GM12892 (cell line): Measurements from ENCODE around the gene RTP1.

Experiments
- POLR2A ChIP-seq: IDR thresholded peaks from 2 replicates; pipeline ENCODE4 v1.6.1; 2011; ENCODE audit warnings: low read depth, low read length, control low read depth
- POLR2AphosphoS5 ChIP-seq: IDR thresholded peaks from 2 replicates; pipeline ENCODE4 v1.6.1; 2011; ENCODE audit warnings: low read depth, low read length, control low read depth

- TF ChIP-seq POLR2A (no peak), POLR2AphosphoS5 (no peak)
These were observed 4.1 kb upstream of the RTP1 start for GRCh38 chr3:187193181-187193580.
